ENCODE measurements around the gene PRRC2A. TPM values are rescaled to one million over a fixed set of nuclear protein-coding genes. Genes with fewer than 3 reads are reported as not detected.

PRRC2A gene
- total RNA-seq, 4 donors from 2014 or later: 67.1 to 133 (median 126) TPM

DNA sequence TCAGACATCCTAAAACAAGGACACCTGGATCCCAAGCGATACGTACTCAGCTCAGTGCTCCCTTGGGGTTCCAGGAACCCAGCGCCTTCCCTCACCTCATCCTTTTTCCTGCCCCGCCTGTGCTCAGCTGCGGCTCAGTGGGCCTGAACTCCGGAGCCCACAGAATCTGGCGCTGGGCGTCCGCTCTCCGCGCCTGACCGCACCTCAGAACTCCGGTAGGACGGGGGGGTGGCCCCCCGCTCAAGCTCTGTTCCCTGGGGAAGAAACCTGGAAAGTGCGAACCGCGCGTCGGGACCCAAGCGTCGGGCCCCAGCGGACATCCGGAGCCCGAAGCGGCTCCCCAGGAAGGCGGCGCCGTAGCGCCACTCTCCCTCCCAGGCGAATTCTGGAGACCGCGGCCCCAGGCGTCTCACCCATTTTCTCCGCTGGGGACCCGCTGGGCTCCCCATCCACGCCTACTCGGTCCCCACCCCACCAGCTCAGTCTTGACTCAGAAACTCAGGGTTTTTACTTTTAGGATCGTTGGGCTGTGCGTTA is 60.7 kb downstream of the PRRC2A start:
- Histone ChIP-seq H3K36me3 (peaks cover 0 to 7% (median 0%) of the 10 kb centered on the region in 3 donors), H3K4me1 (peaks cover 0 to 25% (median 3%) of the 10 kb centered on the region in 4 donors), H3K4me3 (peak overlapping the region; percentile 41 to 69 (median 60)), H3K27me3 (no peaks in the 10 kb centered on the region), H3K27ac (peak overlapping the region; percentile 59 to 77 (median 69)), H3K9me3 (no peaks in the 10 kb centered on the region)
- peak; percentile 50 to 67 (median 65) for DNase-seq
- no peak for TF ChIP-seq POLR2A (IDR thresholded peaks at IDR 0.05)
- TF ChIP-seq, protein P1, sequence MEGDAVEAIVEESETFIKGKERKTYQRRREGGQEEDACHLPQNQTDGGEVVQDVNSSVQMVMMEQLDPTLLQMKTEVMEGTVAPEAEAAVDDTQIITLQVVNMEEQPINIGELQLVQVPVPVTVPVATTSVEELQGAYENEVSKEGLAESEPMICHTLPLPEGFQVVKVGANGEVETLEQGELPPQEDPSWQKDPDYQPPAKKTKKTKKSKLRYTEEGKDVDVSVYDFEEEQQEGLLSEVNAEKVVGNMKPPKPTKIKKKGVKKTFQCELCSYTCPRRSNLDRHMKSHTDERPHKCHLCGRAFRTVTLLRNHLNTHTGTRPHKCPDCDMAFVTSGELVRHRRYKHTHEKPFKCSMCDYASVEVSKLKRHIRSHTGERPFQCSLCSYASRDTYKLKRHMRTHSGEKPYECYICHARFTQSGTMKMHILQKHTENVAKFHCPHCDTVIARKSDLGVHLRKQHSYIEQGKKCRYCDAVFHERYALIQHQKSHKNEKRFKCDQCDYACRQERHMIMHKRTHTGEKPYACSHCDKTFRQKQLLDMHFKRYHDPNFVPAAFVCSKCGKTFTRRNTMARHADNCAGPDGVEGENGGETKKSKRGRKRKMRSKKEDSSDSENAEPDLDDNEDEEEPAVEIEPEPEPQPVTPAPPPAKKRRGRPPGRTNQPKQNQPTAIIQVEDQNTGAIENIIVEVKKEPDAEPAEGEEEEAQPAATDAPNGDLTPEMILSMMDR (IDR thresholded peaks at IDR 0.05): peak in 2 of 6 experiments; percentile 5 to 12

DNA sequence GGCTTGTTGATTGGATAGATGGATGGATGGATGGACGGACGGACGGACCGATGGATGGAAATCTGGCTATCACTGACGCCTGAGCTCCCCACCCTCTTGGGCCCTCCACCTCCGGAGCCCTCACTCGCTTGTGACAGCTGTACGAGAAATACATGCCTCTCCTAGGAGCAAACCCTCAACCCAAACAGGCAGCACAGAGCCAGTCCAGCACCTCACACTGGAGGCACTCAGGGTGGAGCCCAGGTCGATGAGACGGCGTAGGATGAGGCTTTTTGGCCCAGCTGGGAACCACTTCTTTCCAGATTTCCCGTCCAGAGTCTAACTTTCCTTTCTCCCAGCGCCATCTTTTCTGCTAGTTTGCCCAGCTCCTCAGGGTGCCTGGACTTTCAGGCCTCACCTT is 63.1 kb downstream of the PRRC2A start:
- H3K4me3 ChIP-seq: peak overlapping the region in 1 of 4 donors; percentile 45
- peaks cover 0 to 25% (median 3%) of the 10 kb centered on the region in 4 donors for H3K4me1 ChIP-seq
- H3K36me3 ChIP-seq: peaks cover 0 to 31% (median 0%) of the 10 kb centered on the region in 3 donors
- no peaks in the 10 kb centered on the region for H3K9me3 ChIP-seq
- H3K27ac ChIP-seq: peak overlapping the region in 3 of 4 donors; percentile 55 to 81 (median 70)
- TF ChIP-seq, protein P1 (IDR thresholded peaks at IDR 0.05): no peak
- TF ChIP-seq POLR2A (IDR thresholded peaks at IDR 0.05): no peak
- H3K27me3 ChIP-seq: no peaks in the 10 kb centered on the region
- no peak for DNase-seq

DNA sequence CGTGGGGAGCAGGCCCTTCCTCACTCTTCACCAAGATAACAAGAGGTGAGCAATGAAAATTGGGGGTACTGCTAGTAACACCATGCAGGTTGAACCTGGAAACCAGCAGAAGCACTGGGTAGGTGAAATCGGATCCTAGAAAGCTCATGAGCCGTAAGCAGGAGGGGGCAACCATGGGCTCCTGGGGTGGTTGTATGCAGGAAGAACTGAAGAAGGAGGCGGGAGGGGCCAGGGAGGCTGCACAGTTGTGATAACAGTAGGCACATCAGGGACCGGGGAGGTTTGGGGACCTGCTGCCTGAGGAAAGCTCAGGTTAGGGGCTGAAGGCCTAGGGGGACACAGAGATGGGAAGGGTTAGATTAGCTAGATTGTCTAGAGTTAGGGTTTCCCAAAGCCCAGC is 66.0 kb downstream of the PRRC2A start:
- DNase-seq: no peak
- Histone ChIP-seq H3K36me3 (peaks cover 0 to 59% (median 0%) of the 10 kb centered on the region in 3 donors), H3K27me3 (no peaks in the 10 kb centered on the region), H3K4me3 (no peak overlapping the region), H3K4me1 (peaks cover 0 to 16% (median under 1%) of the 10 kb centered on the region in 4 donors), H3K9me3 (no peaks in the 10 kb centered on the region), H3K27ac (no peak overlapping the region)
- TF ChIP-seq POLR2A (IDR thresholded peaks at IDR 0.05): no peak
- TF ChIP-seq, protein P1 (IDR thresholded peaks at IDR 0.05): no peak

DNA sequence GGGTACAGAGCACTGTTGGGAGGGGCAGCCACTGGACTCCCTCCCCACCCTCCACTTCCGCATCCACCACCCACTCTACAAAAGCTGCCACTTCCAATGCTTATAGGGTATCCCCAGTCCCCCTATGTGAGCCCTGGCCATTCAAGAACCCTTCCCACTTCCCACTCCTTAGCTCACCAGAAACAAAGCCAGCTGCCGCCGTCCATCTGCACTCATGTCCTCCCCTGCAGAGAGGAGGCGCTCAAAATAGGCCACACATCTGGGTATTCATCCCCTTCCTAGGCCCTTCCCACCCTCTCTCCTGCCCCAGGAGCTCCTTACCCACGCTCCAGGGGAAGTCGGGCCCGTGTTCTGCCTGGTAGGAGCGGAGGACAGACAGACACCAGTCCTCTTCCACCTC is 66.8 kb downstream of the PRRC2A start:
- Histone ChIP-seq H3K27ac (no peak overlapping the region), H3K9me3 (no peaks in the 10 kb centered on the region), H3K36me3 (peaks cover 0 to 68% (median 0%) of the 10 kb centered on the region in 3 donors), H3K4me1 (peaks cover 0 to 8% (median 0%) of the 10 kb centered on the region in 4 donors), H3K27me3 (no peaks in the 10 kb centered on the region), H3K4me3 (no peak overlapping the region)
- no peak for DNase-seq
- TF ChIP-seq POLR2A (IDR thresholded peaks at IDR 0.05): no peak
- TF ChIP-seq, protein P1 (IDR thresholded peaks at IDR 0.05): no peak

Small RNAs within 50 kb of the gene (small RNA-seq; reads per million reads assigned to genes)
- 0 reads per million in 2 donors for gene MIR6832
- 0 reads per million in 2 donors for gene RF00019
- 9.9 to 24.7 reads per million in 2 donors for gene SNORA38
- gene UQCRHP1: 0 reads per million in 2 donors

Other genes with a start within 250 kb of the PRRC2A start
- gene MICA, start 217.1 kb upstream of the PRRC2A start, total RNA-seq: 10 to 100 TPM; 21.0 to 71.0 (median 29.1) TPM
- gene MICB, start 122.6 kb upstream of the PRRC2A start, total RNA-seq: 1 to 10 TPM; 4.7 to 9.9 (median 8.0) TPM
- not detected for gene MCCD1, start 91.8 kb upstream of the PRRC2A start, total RNA-seq
- 1,000 to 10,000 TPM in 1 of 4 donors, 100 to 1,000 TPM in 3; 161 to 1,087 (median 280) TPM for gene DDX39B, start 78.7 kb upstream of the PRRC2A start, total RNA-seq
- gene ATP6V1G2, start 74.1 kb upstream of the PRRC2A start, total RNA-seq: not detected
- 10 to 100 TPM; 20.0 to 34.5 (median 30.1) TPM for gene NFKBIL1, start 73.1 kb upstream of the PRRC2A start, total RNA-seq
- not detected for gene LTA, start 48.4 kb upstream of the PRRC2A start, total RNA-seq
- gene TNF, start 45.1 kb upstream of the PRRC2A start, total RNA-seq: 1 to 10 TPM in 1 of 4 donors, under 1 TPM in 1, not detected in 2; 0.67 to 3.4 TPM
- gene LTB, start 38.3 kb upstream of the PRRC2A start, total RNA-seq: 10 to 100 TPM in 1 of 4 donors, not detected in 3; 14.9 TPM
- 10 to 100 TPM in 1 of 4 donors, 1 to 10 TPM in 1, not detected in 2; 2.5 to 11.6 TPM for gene LST1, start 34.4 kb upstream of the PRRC2A start, total RNA-seq
- not detected for gene NCR3, start 27.7 kb upstream of the PRRC2A start, total RNA-seq
- gene AIF1, start 5.5 kb upstream of the PRRC2A start, total RNA-seq: 100 to 1,000 TPM in 1 of 4 donors, 10 to 100 TPM in 1, 1 to 10 TPM in 2; 6.1 to 112 (median 11.2) TPM
- 100 to 1,000 TPM; 242 to 421 (median 323) TPM for gene BAG6, start 31.9 kb downstream of the PRRC2A start, total RNA-seq
- 10 to 100 TPM in 3 of 4 donors, not detected in 1; 10.0 to 34.9 (median 10.9) TPM for gene APOM, start 35.2 kb downstream of the PRRC2A start, total RNA-seq
- 10 to 100 TPM; 26.4 to 46.7 (median 37.2) TPM for gene C6orf47, start 40.1 kb downstream of the PRRC2A start, total RNA-seq
- gene GPANK1, start 44.3 kb downstream of the PRRC2A start, total RNA-seq: 10 to 100 TPM; 29.4 to 63.5 (median 41.9) TPM
- gene CSNK2B, start 45.4 kb downstream of the PRRC2A start, total RNA-seq: 100 to 1,000 TPM; 209 to 243 (median 227) TPM
- 10 to 100 TPM in 3 of 4 donors, 1 to 10 TPM in 1; 7.2 to 25.6 (median 19.7) TPM for gene LY6G5B, start 49.3 kb downstream of the PRRC2A start, total RNA-seq
- not detected for gene LY6G5C, start 60.4 kb downstream of the PRRC2A start, total RNA-seq
- 10 to 100 TPM; 44.1 to 92.6 (median 63.1) TPM for gene ABHD16A, start 82.6 kb downstream of the PRRC2A start, total RNA-seq
- not detected for gene LY6G6F, start 86.2 kb downstream of the PRRC2A start, total RNA-seq
- not detected for gene LY6G6D, start 94.6 kb downstream of the PRRC2A start, total RNA-seq
- gene LY6G6C, start 101.0 kb downstream of the PRRC2A start, total RNA-seq: not detected
- gene MPIG6B, start 102.7 kb downstream of the PRRC2A start, total RNA-seq: not detected
- 100 to 1,000 TPM in 1 of 4 donors, 10 to 100 TPM in 3; 25.6 to 136 (median 53.3) TPM for gene DDAH2, start 108.6 kb downstream of the PRRC2A start, total RNA-seq
- gene CLIC1, start 115.8 kb downstream of the PRRC2A start, total RNA-seq: 100 to 1,000 TPM; 207 to 307 (median 270) TPM
- gene MSH5, start 119.3 kb downstream of the PRRC2A start, total RNA-seq: 10 to 100 TPM; 21.4 to 72.6 (median 46.1) TPM
- gene SAPCD1, start 141.9 kb downstream of the PRRC2A start, total RNA-seq: 10 to 100 TPM in 1 of 4 donors, 1 to 10 TPM in 3; 6.6 to 10.3 (median 9.5) TPM
- 10 to 100 TPM in 3 of 4 donors, not detected in 1; 16.8 to 26.0 (median 19.7) TPM for gene VWA7, start 156.6 kb downstream of the PRRC2A start, total RNA-seq
- gene VARS1, start 175.0 kb downstream of the PRRC2A start, total RNA-seq: 10 to 100 TPM; 33.9 to 53.6 (median 44.7) TPM
- 10 to 100 TPM; 11.8 to 42.9 (median 19.1) TPM for gene LSM2, start 186.3 kb downstream of the PRRC2A start, total RNA-seq
- 1 to 10 TPM in 2 of 4 donors, under 1 TPM in 1, not detected in 1; 0.88 to 1.7 (median 1.5) TPM for gene HSPA1L, start 194.6 kb downstream of the PRRC2A start, total RNA-seq
- gene HSPA1A, start 194.8 kb downstream of the PRRC2A start, total RNA-seq: 100 to 1,000 TPM in 1 of 4 donors, 10 to 100 TPM in 3; 38.1 to 123 (median 67.0) TPM
- gene HSPA1B, start 207.0 kb downstream of the PRRC2A start, total RNA-seq: 100 to 1,000 TPM in 3 of 4 donors, 10 to 100 TPM in 1; 85.7 to 199 (median 146) TPM
- 100 to 1,000 TPM in 1 of 4 donors, 10 to 100 TPM in 3; 11.6 to 100 (median 81.8) TPM for gene NEU1, start 242.1 kb downstream of the PRRC2A start, total RNA-seq